H1 (cell line): ENCODE data around the gene MAPK8IP2. TPM values are rescaled to one million over a fixed set of nuclear protein-coding genes. Genes with fewer than 3 reads are reported as not detected.
A peak's percentile ranks its signal among the peaks of the same experiment; 100 is the strongest.

Source experiments
- CTCF ChIA-PET: fragments of 300-600 bp; sonication (Branson Sonifier 250); formaldehyde crosslinking; loops from one replicate; lab custom pipeline; 2021; ENCODE audit not compliant: partially characterized antibody; lab: Charles Lee
- POLR2A ChIA-PET: fragments of 300-600 bp; sonication (Branson Sonifier 250); formaldehyde crosslinking; loops from one replicate; lab custom pipeline; 2021; ENCODE audit warnings: inconsistent platforms; ENCODE audit not compliant: partially characterized antibody; lab: Charles Lee
- DNase-seq, 2 experiments: peaks; one replicate each; pipeline versions ENCODE4 v3.0.0 to v3.0.0-alpha.2; 2010 to 2022; ENCODE audit warnings: low spot score in 2 of 2, low read depth in 1 of 2, mixed read lengths in 1 of 2
- FAIRE-seq: peaks from 2 replicates; lab custom pipeline; 2011; peaks lifted over from hg19 to GRCh38; lab: Jason Lieb, UNC
- H2AFZ ChIP-seq: 2 replicates; pipeline ENCODE4 v1.8.1; 2012; ENCODE audit warnings: low read length, inconsistent platforms
- H2AK5ac ChIP-seq: 2 replicates; pipeline ENCODE4 v1.6.1; 2013; ENCODE audit warnings: low read depth, low read length
- H2BK120ac ChIP-seq: replicated peaks from 2 replicates; pipeline ENCODE3; 2013; ENCODE audit warnings: low read depth, low read length, inconsistent platforms
- H2BK12ac ChIP-seq: 2 replicates; pipeline ENCODE4 v1.6.1; 2013; ENCODE audit warnings: low read depth, low read length
- H2BK15ac ChIP-seq: 2 replicates; pipeline ENCODE4 v1.6.1; 2013; ENCODE audit warnings: low read length
- H2BK20ac ChIP-seq: 2 replicates; pipeline ENCODE4 v1.6.1; 2013; ENCODE audit warnings: low read length
- H2BK5ac ChIP-seq: 2 replicates; pipeline ENCODE4 v1.6.1; 2013; ENCODE audit warnings: low read depth, low read length
- H3K14ac ChIP-seq: 2 replicates; pipeline ENCODE4 v1.6.1; 2013; ENCODE audit warnings: inconsistent platforms; ENCODE audit not compliant: insufficient read length
- H3K18ac ChIP-seq: 2 replicates; pipeline ENCODE4 v1.6.1; 2013; ENCODE audit warnings: low read length; ENCODE audit errors: extremely low read depth
- H3K23ac ChIP-seq: 2 replicates; pipeline ENCODE4 v1.6.1; 2013; ENCODE audit warnings: inconsistent platforms; ENCODE audit not compliant: insufficient read length
- H3K23me2 ChIP-seq: 2 replicates; pipeline ENCODE4 v1.6.1; 2013; ENCODE audit warnings: low read depth, low read length
- H3K27ac ChIP-seq: 2 replicates; pipeline ENCODE4 v1.6.1; 2011; ENCODE audit warnings: low read depth, low read length, inconsistent platforms
- H3K27me3 ChIP-seq, 4 experiments: replicated peaks in 1 of 4; 1 replicate in 1 of 4; 2 replicates in 3 of 4; pipeline versions ENCODE4 v1.6.1 to v1.8.1; 2011 to 2013; ENCODE audit warnings: low read length in 3 of 4, mild to moderate bottlenecking in 3 of 4, inconsistent platforms in 2 of 4, mixed read lengths in 2 of 4, moderate library complexity in 1 of 4; ENCODE audit not compliant: control insufficient read depth in 3 of 4, insufficient read depth in 3 of 4; ENCODE audit errors: extremely low read depth in 1 of 4
- H3K36me3 ChIP-seq, 4 experiments: 2 replicates each; pipeline versions ENCODE4 v1.6.1 to v1.8.1; 2011 to 2013; ENCODE audit warnings: mild to moderate bottlenecking in 4 of 4, low read length in 3 of 4, moderate library complexity in 2 of 4, control low read depth in 1 of 4, inconsistent platforms in 1 of 4; ENCODE audit not compliant: insufficient read depth in 4 of 4, control insufficient read depth in 2 of 4
- H3K4ac ChIP-seq: replicated peaks from 2 replicates; pipeline ENCODE3; 2013; ENCODE audit warnings: low read length, low read depth, mixed read lengths, inconsistent platforms; ENCODE audit not compliant: insufficient read length
- H3K4me1 ChIP-seq, 4 experiments: replicated peaks in 1 of 4; 1 replicate in 1 of 4; 2 replicates in 3 of 4; pipeline versions ENCODE4 v1.6.1 to v1.8.1; 2011 to 2013; ENCODE audit warnings: low read length in 3 of 4, inconsistent platforms in 2 of 4, mixed read lengths in 1 of 4; ENCODE audit not compliant: insufficient read depth in 4 of 4, control insufficient read depth in 3 of 4
- H3K4me2 ChIP-seq, 2 experiments: 2 replicates each; pipeline versions ENCODE4 v1.6.1 to v1.8.1; 2011 to 2013; ENCODE audit warnings: low read depth in 2 of 2, low read length in 2 of 2, control low read depth in 1 of 2, inconsistent platforms in 1 of 2, mild to moderate bottlenecking in 1 of 2; ENCODE audit not compliant: insufficient read depth in 1 of 2
- H3K4me3 ChIP-seq, 4 experiments: fragments of 200-600, 300-600 bp in 1 of 4; sonication (generic), shearing (Covaris generic), sonication (Bioruptor Twin) in 1 of 4; 2 replicates each; pipeline versions ENCODE4 v1.5.1 to v1.8.1; 2011 to 2016; ENCODE audit warnings: low read length in 4 of 4, low read depth in 3 of 4, control low read depth in 2 of 4, inconsistent platforms in 2 of 4, mild to moderate bottlenecking in 2 of 4, mixed read lengths in 1 of 4, moderate library complexity in 1 of 4; ENCODE audit not compliant: insufficient read depth in 2 of 4; ENCODE audit errors: extremely low read depth in 1 of 4
- H3K56ac ChIP-seq: replicated peaks from 2 replicates; pipeline ENCODE3; 2013; ENCODE audit warnings: low read depth, mild to moderate bottlenecking, mixed read lengths, low read length, inconsistent platforms; ENCODE audit not compliant: insufficient read length
- H3K79me1 ChIP-seq: 2 replicates; pipeline ENCODE4 v1.6.1; 2013; ENCODE audit warnings: low read depth, low read length, control low read depth
- H3K79me2 ChIP-seq, 2 experiments: 2 replicates each; pipeline versions ENCODE4 v1.6.1 to v1.8.1; 2012 to 2013; ENCODE audit warnings: low read length in 2 of 2, mild to moderate bottlenecking in 2 of 2, inconsistent platforms in 1 of 2; ENCODE audit not compliant: insufficient read depth in 2 of 2, control insufficient read depth in 1 of 2
- H3K9ac ChIP-seq, 4 experiments: replicated peaks in 1 of 4; 1 replicate in 1 of 4; 2 replicates in 3 of 4; pipeline versions ENCODE4 v1.6.1 to v1.8.1; 2011 to 2013; ENCODE audit warnings: low read depth in 3 of 4, low read length in 3 of 4, control low read depth in 2 of 4, mild to moderate bottlenecking in 2 of 4, moderate library complexity in 2 of 4, inconsistent platforms in 1 of 4; ENCODE audit errors: extremely low read depth in 1 of 4
- H3K9me3 ChIP-seq, 2 experiments: 2 replicates each; pipeline versions ENCODE4 v1.6.1 to v1.8.1; 2012 to 2013; ENCODE audit warnings: mild to moderate bottlenecking in 2 of 2, moderate library complexity in 2 of 2, control low read depth in 1 of 2, inconsistent platforms in 1 of 2, low read depth in 1 of 2, low read length in 1 of 2, mixed read lengths in 1 of 2; ENCODE audit not compliant: insufficient read depth in 2 of 2
- H4K20me1 ChIP-seq, 2 experiments: replicated peaks in 1 of 2; 2 replicates each; pipeline versions ENCODE3 to v1.8.1; 2011 to 2013; ENCODE audit warnings: inconsistent platforms in 2 of 2, low read length in 2 of 2, mild to moderate bottlenecking in 1 of 2; ENCODE audit not compliant: insufficient read depth in 2 of 2, control insufficient read depth in 1 of 2
- H4K5ac ChIP-seq: 2 replicates; pipeline ENCODE4 v1.6.1; 2013; ENCODE audit warnings: low read length, low read depth, mixed read lengths, inconsistent platforms; ENCODE audit not compliant: insufficient read length
- H4K8ac ChIP-seq: 2 replicates; pipeline ENCODE4 v1.8.0; 2013; ENCODE audit warnings: mild to moderate bottlenecking, moderate library complexity, low read length, inconsistent platforms; ENCODE audit not compliant: insufficient read depth; ENCODE audit errors: extremely low read depth
- H4K91ac ChIP-seq: replicated peaks from 2 replicates; pipeline ENCODE3; 2013; ENCODE audit warnings: low read length, mixed read lengths, inconsistent platforms; ENCODE audit not compliant: insufficient read length
- CBX8 ChIP-seq: fragments of 300-800, 300-1000 bp; sonication (generic); IDR thresholded peaks from 2 replicates; pipeline ENCODE4 v1.7.1; 2016; ENCODE audit warnings: low read depth, low read length, borderline replicate concordance
- EZH2 ChIP-seq: fragments of 200-600 bp; sonication (generic); IDR thresholded peaks from 2 replicates; pipeline ENCODE4 v1.7.1; 2012; ENCODE audit warnings: low read depth, mild to moderate bottlenecking, moderate library complexity, low read length, inconsistent platforms; ENCODE audit not compliant: severe bottlenecking
- JUND ChIP-seq: IDR thresholded peaks from 2 replicates; pipeline ENCODE4 v1.6.1; 2011; ENCODE audit warnings: mild to moderate bottlenecking, improper control_type of control experiment, low read length
- KDM4A ChIP-seq: IDR thresholded peaks from one replicate; pipeline ENCODE4 v1.7.1; 2012; ENCODE audit warnings: low read depth, mild to moderate bottlenecking, moderate library complexity, low read length, inconsistent platforms; ENCODE audit not compliant: severe bottlenecking
- RFX5 ChIP-seq: IDR thresholded peaks from 2 replicates; pipeline ENCODE4 v1.6.1; 2011; ENCODE audit warnings: low read depth, low read length, improper control_type of control experiment, borderline replicate concordance
- SIX5 ChIP-seq: IDR thresholded peaks from 2 replicates; pipeline ENCODE4 v1.6.1; 2011; ENCODE audit warnings: mild to moderate bottlenecking, low read depth, low read length
- SUZ12 ChIP-seq: fragments of 200-600 bp; sonication (generic); IDR thresholded peaks from 2 replicates; pipeline ENCODE4 v1.6.1; 2012; ENCODE audit warnings: mild to moderate bottlenecking, inconsistent platforms, low read length, moderate library complexity, mixed read lengths
- TBP ChIP-seq: IDR thresholded peaks from 2 replicates; pipeline ENCODE4 v1.6.1; 2011; ENCODE audit warnings: low read depth, low read length, improper control_type of control experiment
- WGBS, 2 experiments: shearing (Covaris generic) in 1 of 2; methylation state at CpG; one replicate each; pipeline versions ENCODE4 v1.1.6 to v1.1.7; 2013 to 2015; ENCODE audit warnings: low lambda C conversion rate in 2 of 2, mixed read lengths in 2 of 2, inconsistent platforms in 1 of 2, low coverage in 1 of 2, missing lambda C conversion rate in 1 of 2; ENCODE audit not compliant: insufficient replicate concordance in 2 of 2, insufficient coverage in 1 of 2, insufficient read length in 1 of 2; ENCODE audit errors: extremely low coverage in 1 of 2, missing lambda C conversion rate in 1 of 2; 5-methylcytosine and 5-hydroxymethylcytosine counted together
- polyA plus RNA-seq, 7 experiments: library from polyadenylated mRNA; depleted of rRNA in 3 of 7; stranded (reverse) in 5 of 7; unstranded in 2 of 7; fragments of >200 nt in 5 of 7; fragments of 200-250 nt in 2 of 7; gene quantifications; 1 replicate in 5 of 7; 2 replicates in 1 of 7; 4 replicates in 1 of 7; pipeline versions ENCODE4 v1.2.1 to v1.2.3, GENCODE V29; 2011 to 2013; ENCODE audit warnings: missing spikeins in 2 of 7, mixed read lengths in 2 of 7
- total RNA-seq: library from RNA; stranded (reverse); fragmentation: NEBNext Ultra II Directional; extraction: Animal tissue kit (Norgen Biotek cat#: 25700); gene quantifications from 2 replicates; pipeline ENCODE4 v1.2.1, GENCODE V29; 2021
- TF ChIP-seq, protein P1 (sequence below), 3 experiments: IDR thresholded peaks; 1 replicate in 2 of 3; 2 replicates in 1 of 3; pipeline versions ENCODE4 v1.5.1 to v1.6.1; 2011; ENCODE audit warnings: low read length in 3 of 3, mild to moderate bottlenecking in 3 of 3, inconsistent platforms in 2 of 3, low read depth in 1 of 3, moderate library complexity in 1 of 3; ENCODE audit not compliant: insufficient read depth in 1 of 3; ENCODE audit errors: control extremely low read depth in 1 of 3

Gene MAPK8IP2
- total and polyA plus RNA-seq, 2 of the 8 experiments (the other 6 are each of a cell fraction or from before 2014, with no cell fraction given), result 1.5 to 5.5 TPM

GRCh38 chr22:50601669-50602337, 1.2 kb downstream of the MAPK8IP2 start:
- Histone ChIP-seq H2AFZ (no peak overlapping the region), H4K20me1 (peaks cover 10 to 11% of the 10 kb centered on the region in 2 experiments), H3K18ac (no peak overlapping the region; the same call in 1 of the 2 replicates), H3K9me3 (no peaks in the 10 kb centered on the region), H3K27ac (no peak overlapping the region), H3K4me2 (peak overlapping the region; percentile 53 to 69; a peak in 3 of 4 replicates), H2BK15ac (no peak overlapping the region), H3K79me2 (no peaks in the 10 kb centered on the region), H3K4ac (no peak overlapping the region), H2BK5ac (no peak overlapping the region), H4K5ac (no peak overlapping the region), H3K23me2 (peaks cover 2% of the 10 kb centered on the region; the same call in 1 of the 2 replicates), H3K14ac (no peak overlapping the region), H3K4me3 (no peak overlapping the region), H3K56ac (no peak overlapping the region), H4K91ac (no peak overlapping the region), H3K9ac (no peak overlapping the region), H2BK120ac (no peak overlapping the region), H2BK12ac (no peak overlapping the region), H2AK5ac (no peak overlapping the region), H2BK20ac (no peak overlapping the region), H3K79me1 (no peaks in the 10 kb centered on the region), H3K23ac (no peak overlapping the region), H3K36me3 (peaks cover 0 to 3% (median 0%) of the 10 kb centered on the region in 4 experiments; a peak in 1 of 8 replicates), H4K8ac (no peak overlapping the region), H3K4me1 (peaks cover 0 to 16% (median 4%) of the 10 kb centered on the region in 4 experiments; a peak in 5 of 7 replicates), H3K27me3 (peaks cover 54 to 85% (median 63%) of the 10 kb centered on the region in 4 experiments; a peak in 6 of 7 replicates)
- ChIA-PET POLR2A (interaction anchor here (0.9 kb wide), 1 partner anchor 19 kb away, joined by 3 read pairs; the partner anchor contains the start of gene CHKB), CTCF (interaction anchor here (0.8 to 1.9 kb wide), 6 partner anchors 10 to 93 kb away, joined by 3 to 13 read pairs (median 4); partner anchors contain the start of genes ARSA, CPT1B and SYCE3)
- no peak for FAIRE-seq
- WGBS, 2 experiments, result 61% methylated on average over 11 of the region's 12 CpGs; no CpG with 5 or more reads in 1 of the 2 experiments
- DNase-seq, result peak in 1 of 2 experiments; percentile 47
- TF ChIP-seq RFX5 (no peak), SIX5 (no peak), EZH2 (peak; percentile 52), JUND (no peak), TBP (no peak), KDM4A (no peak), CBX8 (no peak), SUZ12 (peak; percentile 33; the same call in 1 of the 2 replicates)
- TF ChIP-seq, protein P1, sequence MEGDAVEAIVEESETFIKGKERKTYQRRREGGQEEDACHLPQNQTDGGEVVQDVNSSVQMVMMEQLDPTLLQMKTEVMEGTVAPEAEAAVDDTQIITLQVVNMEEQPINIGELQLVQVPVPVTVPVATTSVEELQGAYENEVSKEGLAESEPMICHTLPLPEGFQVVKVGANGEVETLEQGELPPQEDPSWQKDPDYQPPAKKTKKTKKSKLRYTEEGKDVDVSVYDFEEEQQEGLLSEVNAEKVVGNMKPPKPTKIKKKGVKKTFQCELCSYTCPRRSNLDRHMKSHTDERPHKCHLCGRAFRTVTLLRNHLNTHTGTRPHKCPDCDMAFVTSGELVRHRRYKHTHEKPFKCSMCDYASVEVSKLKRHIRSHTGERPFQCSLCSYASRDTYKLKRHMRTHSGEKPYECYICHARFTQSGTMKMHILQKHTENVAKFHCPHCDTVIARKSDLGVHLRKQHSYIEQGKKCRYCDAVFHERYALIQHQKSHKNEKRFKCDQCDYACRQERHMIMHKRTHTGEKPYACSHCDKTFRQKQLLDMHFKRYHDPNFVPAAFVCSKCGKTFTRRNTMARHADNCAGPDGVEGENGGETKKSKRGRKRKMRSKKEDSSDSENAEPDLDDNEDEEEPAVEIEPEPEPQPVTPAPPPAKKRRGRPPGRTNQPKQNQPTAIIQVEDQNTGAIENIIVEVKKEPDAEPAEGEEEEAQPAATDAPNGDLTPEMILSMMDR (IDR thresholded peaks at IDR 0.05; ENCODE audit: control extremely low read depth in 1 of 3, insufficient read depth in 1 of 3, low read depth in 1 of 3, low read length in 3 of 3), result no peak
